Measurements from ENCODE around the gene PI4KB.

- TF ChIP-seq CTCF (IDR thresholded peaks at IDR 0.05) (no peak), POLR2A (IDR thresholded peaks at IDR 0.05) (no peak)
These were observed 15.5 kb downstream of the PI4KB start for GRCh38 chr1:151311589-151312331.
